Ramos (cell line): Measurements from ENCODE around the gene CHD2.
"Not testable (repeated sequence)": the region's sequence is repeated elsewhere in the genome, so short reads cannot be mapped to it uniquely, and the experiment has no call there.

Source experiments
- in situ Hi-C: fragments of 300-500 bp; cut with MboI; formaldehyde crosslinking; loops from one replicate; pipeline ENCODE4 v1.14.3; 2022; ENCODE audit warnings: low sequenced_read_pairs; ENCODE audit not compliant: unreplicated experiment

CHD2 gene

DNA sequence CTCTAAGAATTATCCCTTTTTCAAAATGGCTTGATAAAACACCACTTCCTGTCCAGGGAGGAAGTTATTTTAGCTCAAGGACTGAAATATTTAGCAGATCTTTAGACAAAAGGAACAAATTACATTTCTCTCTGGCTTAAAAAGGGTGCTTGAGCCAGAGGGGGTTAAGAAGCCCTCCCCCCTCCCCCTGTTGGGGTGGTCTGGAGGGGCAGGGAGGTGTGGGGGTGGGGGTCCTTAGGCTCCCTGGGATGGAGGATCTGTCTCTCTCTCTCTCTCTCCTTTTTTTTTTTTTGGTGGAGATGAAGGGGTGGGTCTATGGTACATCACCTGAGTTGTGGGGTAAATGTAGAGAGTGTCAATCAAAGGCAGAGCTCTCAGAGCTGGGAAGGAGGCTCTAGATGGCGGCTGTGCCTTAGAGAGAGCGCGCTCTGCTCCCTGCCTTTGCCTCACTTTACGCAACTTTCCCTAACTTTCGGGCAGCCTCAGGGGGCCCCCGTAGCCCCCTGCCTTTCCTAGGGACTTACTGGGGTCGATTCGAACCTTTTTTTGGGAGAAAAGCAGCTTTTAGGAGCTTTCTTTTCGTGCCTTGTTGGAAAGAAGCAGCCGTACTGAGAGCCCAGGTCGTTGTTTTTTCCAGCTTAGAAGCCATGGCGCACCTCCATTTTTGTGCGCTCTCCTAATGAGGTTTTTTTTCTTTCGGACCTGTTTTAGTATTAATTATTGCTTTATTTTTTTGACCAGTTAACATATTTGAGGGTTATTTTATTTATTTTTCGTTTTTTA lies at the start of gene CHD2:
TSS of gene CHD2 (plus strand) at position 377 of the 783 bp plus-strand sequence. CDS start 914 bp downstream, outside the sequence.
- in situ Hi-C loops, result no loop called here

DNA sequence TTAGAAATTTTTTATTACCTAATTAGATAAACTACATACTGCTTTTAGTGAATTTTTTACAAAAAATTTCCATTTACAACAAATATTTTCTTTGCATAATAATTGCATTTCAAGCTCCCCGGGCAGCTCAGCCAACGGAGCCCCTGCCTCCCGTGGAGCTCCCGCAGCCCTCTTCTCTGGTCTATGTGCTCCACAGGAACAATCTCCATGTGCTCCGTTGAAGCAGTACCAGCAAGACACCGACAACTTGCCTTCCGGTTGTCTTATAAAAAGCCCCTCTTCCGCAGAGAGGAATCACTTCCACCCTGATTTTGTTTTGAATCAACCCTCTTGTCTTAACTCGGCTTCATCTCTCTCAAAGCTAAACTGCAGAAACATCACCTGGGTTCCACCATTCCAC lies 46.9 kb upstream of the CHD2 start:
- in situ Hi-C loops, result no loop called here

DNA sequence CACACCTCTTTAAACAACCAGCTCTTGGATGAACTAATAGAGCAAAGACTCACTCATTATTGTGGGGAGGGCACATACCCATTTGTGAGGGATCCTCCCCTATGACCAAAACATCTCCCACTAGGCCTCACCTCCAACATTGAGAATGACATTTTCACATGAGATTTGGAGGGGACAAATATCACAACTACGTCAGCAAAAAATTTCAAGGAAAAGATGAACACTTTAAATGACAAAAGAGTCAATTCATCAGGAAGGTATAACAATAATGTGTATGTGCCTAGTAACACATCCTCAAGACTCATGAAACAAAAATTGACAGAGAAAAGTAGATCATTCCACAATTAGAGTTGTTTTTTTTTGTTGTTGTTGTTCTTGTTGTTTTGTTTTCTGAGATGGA lies 38.4 kb upstream of the CHD2 start:
- in situ Hi-C loops, result no loop called here

DNA sequence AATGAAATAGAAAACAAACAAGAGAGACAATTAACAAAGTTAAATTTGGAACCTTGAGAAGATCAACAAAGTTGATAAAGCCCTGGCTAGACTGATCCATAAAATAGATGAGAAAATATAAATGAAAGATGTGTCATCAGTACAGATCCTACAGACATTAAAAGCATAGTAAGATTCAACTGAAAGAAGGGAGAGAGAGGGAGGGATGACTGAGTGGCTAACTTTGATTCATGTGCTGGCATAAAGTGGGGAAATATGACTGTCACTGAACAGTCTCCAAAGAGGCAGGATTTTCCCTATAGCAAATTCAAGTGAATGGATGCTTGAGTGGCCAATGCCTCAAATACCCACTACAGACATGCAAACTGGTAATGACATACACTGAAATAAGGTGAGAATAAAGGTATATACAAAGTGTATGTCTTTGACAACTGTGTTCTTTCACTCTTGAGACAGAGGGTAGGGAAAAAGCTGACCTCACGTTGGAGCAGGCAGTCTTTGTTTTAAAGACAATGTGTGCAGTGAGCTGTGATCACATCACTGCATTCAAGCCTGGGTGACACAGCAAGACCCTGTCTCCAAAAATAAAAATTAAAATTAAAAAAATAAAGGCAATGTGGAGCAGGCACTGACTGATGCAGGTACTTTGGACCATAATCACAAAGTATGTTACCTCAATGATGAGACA lies 35.9 kb upstream of the CHD2 start:
- in situ Hi-C loops, result no loop called here

DNA sequence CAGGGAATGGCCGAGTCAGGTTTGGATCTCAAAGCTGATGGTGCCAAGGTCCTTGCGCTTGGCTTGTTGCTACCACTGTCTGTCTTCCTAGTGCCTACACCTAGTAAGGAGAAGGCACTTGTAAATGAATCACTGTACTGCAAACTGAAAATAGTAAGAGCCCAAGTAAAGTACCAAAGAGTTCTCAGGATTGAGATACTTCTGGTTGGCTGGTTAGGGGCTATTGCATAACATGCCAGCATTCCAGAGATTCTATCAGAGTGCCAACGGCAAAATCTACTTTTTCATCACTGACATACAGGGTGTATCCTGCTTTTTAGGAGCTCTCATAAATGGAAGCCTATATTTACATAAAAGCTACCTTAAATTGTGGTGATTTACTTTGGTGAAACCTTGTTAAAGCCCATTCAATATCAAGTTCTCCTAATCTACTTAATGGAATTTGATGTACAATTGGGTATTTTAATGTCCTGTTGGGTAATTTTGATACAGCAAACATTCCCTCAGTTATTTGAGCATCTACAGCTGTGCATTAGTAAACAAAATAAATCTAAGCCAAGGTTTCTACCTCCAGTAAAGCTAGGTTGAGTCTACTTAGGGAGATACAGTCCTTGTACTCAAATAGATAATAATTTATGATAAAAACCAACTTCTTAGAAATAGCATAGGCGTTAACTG lies 30.7 kb upstream of the CHD2 start:
- in situ Hi-C loops, result no loop called here

DNA sequence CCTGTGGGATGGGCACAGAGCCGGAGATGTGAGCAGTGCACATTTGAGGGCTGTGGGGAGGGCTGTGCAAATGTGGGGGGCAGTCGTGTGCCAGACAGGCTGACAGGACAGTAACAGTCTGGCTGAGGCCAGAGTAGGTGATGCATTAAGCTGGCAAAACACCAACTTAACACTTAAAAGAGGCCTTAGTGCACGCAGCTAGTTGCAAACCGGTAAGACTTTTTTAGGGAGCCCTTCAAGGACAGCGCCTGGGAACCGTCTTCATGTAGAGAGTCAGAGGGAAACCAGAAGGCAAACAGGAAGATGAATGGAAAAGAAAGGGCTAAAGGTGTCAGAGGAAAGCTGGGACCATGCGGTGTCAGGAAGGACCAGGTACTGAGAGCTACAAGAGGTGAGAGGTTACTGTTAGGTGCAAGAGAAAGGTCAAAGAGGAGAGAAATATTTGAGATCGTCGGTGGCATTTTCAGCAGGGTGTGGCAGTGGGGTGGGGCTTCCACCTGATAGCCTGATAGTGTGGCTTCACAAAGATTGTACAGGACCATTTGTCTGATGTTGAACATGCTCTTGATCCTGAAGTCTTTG lies 30.0 kb upstream of the CHD2 start:
- in situ Hi-C loops, result no loop called here

DNA sequence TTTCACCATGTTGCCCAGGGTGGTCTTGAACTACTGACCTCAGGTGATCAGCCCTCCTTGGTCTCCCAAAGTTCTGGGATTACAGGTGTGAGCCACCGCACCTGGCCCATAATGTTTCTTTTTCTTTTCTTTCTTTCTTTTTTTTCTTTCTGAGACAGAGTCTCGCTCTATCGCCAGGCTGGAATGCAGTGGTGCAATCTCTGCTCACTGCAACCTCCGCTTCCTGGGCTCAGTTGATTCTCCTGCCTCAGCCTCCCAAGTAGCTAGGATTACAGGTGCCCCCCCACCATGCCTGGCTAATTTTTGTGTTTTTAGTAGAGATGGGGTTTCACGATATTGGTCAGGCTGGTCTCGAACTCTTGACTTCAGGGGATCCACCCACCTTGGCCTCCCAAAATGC lies 27.2 kb upstream of the CHD2 start:
- in situ Hi-C loops, result not testable (repeated sequence)

DNA sequence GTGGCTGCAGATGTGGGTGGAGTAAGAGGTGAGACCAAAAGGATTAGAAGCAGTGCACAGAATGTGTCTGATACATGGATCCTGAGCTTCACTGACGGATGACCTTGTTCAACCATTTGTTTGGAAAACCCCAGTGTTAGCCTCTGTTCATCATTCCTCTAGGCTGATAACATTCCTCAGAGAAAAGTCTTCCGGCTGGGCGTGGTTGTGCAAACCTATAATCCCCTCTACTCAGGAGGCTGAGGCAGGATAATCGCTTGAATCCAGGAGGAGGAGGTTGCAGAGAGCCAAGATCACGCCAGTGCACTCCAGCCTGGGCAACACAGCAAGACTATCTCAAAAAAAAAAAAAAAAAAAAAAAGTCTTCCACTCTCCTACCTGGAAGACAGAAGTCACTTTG lies 23.1 kb upstream of the CHD2 start:
- in situ Hi-C loops, result no loop called here

DNA sequence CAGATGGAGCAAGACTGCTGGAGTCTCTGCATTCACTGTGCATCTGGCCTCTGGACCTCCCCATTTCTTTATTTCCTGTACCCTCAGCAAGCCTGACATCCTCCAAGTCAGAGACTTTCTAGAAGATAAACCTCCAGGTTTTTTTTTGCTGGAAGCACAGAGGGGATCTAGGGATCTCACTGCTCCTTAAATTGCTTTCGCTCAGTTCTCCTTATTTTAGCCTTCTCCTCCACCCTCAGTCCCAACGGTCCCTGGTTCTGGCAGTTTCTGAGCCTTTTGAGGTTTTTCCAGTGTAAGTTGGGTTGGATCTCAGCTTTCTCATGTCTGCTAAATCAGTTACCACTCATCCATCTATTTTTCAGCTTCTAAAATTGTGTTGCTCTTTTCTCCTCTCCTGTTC lies 22.7 kb upstream of the CHD2 start:
- in situ Hi-C loops, result no loop called here

DNA sequence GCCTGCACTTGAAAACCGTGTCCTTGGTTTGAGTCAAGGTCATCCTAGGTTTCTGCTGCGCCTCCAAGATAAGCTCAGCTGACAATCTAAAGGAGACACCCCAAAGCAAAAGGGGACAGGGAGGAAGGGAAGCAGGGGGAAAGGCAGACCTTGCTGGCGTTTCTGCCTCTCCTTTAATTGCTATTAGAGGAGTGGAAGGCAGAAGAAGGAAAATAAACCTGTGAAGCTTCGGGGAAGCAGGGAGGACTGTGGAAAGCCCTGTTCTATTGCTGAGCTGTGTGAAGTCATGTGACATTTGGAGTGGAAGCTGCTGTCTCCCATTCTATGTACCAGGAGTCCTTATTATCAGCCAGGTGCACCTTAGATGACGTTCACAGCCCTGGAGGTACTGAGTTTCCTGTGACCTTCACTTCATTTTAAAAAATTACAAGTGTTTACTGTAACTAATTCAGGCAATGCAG lies 21.5 kb upstream of the CHD2 start:
- in situ Hi-C loops, result no loop called here

DNA sequence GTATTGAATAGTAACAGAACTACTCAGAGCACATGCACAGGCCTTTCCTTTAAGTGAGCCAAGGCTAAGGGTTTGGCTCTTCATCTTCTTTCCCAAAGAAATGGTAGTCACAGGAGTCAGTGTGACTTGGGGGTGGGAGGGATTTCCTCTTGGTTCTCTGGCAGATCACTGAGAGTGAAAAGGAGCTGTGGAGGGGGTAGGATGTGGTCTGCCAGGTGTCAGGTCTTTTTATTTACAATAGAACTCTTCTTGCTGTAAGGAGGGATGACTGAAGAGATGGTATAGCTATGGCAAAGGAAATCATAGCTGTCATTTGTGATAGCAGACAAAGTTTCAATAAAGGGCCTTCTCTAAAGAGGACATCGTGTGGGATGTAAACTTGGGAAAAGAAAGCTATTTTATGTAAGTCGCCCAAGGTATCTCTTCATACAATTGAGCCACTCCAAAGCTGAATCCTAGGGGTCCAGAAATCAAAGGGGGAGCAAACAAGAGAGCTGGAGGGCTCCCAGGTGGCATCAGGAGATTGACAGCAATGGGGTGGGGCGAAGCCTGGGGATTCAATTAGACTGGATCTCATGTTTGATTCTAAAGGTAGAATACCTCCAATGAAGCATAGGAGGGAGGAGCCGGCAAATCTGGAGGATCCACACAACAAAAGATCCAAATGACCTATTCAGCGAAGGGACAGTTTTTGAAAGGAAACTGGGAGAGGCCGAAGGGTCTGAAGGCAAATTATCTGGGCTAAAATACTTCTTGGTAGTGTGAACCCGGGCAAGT lies 20.0 kb upstream of the CHD2 start:
- in situ Hi-C loops, result loop anchor here (10.0 kb wide), 1 partner anchor 65 kb away; no protein-coding TSS in a partner anchor

DNA sequence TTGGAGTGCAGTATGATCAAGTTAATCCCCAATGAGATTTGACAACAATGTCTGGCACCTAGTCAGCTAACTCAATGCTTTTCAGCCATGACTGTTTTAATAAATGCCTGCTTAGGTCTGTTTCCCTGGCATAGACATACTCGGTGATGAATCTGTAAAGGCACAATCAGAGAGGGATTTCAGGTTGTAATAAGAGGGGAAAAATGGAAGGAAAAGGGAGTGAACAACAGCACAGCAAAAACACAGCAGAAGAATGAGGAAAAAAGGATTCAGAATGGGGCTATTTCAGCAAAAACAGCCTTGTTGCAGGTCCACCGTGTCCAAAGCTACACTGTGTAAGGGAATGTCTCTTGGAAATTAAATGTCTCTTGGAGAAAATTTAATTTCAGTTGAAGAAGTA lies 19.3 kb upstream of the CHD2 start:
- in situ Hi-C loops, result loop anchor here (10.0 kb wide), 1 partner anchor 66 kb away; no protein-coding TSS in a partner anchor

DNA sequence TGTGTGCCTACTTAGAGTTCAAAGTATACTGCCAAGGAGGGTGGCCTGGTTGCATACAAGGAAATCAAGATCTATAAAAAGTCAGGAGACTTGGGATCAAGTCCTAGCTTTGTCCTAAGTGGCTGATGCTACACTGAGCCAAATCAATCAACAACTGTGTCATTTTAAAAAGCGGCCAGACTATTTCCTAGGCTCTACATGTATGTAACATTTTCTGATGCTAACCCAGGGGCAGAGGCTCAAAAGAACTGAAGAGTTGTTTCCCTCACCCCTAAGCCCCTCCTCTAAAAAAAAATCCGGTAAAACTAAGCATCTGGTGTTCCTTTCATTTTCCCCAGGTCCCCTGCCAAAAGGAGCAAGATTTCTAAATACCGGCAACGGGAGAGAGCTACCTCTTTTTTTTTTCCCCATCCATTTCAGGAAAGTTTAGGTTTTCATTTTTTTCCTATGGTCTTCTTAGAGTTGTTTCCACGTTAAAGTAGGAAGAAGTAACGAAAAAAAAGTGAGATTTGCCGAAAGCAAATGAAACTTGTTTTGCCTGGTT lies 18.8 kb upstream of the CHD2 start:
- in situ Hi-C loops, result loop anchor here (10.0 kb wide), 1 partner anchor 66 kb away; no protein-coding TSS in a partner anchor

DNA sequence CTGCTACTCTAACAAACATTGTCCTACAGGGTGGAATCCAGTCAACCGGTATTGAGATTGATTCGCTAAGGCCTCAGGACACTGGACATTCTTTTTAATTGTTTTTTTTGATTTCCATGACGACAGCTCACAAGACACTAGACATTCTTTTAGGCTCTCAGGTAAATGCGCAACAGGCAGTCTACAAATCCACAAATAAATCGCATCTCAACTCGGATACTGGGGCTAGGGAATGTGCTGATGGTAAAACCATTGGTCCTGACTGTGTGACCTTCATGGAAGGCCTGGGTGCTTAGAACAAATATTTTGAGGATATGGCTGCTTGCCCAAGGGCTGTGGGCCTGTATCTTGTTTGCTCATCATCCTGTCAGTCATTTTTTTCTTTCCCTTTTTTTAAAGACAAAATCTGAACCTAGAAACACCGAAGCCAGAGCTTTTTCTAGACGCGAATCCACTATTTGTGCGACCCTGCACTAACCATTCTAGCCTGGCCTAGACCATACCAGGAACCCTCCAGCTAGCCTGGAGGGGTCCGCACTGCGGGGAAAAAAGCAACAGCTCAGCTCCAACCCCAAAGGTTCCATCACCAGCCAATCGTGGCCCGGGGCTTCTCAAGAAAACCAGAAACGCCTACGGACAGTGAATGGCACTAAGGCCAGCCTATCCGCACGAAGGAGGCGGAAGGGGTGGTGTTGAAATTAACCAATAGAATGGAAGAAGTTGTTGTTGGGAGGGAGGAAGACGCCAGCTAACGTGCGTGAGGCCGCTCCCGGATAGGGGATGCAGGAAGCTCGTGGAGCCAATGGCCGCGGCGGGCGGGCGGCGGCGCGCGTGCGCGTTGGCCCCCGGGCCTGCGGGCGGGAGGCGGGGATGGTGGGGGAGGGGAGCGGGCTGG lies 18.1 kb upstream of the CHD2 start:
- in situ Hi-C loops, result loop anchor here (10.0 kb wide), 1 partner anchor 67 kb away; no protein-coding TSS in a partner anchor

DNA sequence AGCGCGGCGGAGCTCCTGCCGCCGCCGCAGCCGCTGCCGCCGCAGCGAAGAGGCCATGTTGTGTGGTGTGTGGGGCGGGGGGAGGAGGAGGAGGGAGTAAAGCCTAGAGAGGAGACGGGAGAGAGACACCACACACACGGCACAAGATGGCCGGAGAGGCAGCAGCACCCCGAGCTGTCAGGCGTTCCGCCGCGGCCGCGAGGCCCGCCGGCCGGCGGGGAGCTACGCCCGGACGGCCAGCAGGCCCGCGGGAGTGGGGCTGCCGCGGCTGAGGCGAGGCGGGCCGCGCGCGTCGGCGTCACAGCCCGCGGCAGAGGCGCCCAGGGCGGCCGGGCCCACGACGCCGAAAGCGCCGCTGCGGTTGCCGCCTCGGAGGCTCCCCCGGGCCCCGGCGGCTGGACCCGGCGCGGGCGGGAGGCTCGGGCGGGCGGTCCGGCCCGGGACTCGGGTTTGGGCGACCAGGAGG lies 17.4 kb upstream of the CHD2 start:
- in situ Hi-C loops, result loop anchor here (10.0 kb wide), 1 partner anchor 68 kb away; no protein-coding TSS in a partner anchor

DNA sequence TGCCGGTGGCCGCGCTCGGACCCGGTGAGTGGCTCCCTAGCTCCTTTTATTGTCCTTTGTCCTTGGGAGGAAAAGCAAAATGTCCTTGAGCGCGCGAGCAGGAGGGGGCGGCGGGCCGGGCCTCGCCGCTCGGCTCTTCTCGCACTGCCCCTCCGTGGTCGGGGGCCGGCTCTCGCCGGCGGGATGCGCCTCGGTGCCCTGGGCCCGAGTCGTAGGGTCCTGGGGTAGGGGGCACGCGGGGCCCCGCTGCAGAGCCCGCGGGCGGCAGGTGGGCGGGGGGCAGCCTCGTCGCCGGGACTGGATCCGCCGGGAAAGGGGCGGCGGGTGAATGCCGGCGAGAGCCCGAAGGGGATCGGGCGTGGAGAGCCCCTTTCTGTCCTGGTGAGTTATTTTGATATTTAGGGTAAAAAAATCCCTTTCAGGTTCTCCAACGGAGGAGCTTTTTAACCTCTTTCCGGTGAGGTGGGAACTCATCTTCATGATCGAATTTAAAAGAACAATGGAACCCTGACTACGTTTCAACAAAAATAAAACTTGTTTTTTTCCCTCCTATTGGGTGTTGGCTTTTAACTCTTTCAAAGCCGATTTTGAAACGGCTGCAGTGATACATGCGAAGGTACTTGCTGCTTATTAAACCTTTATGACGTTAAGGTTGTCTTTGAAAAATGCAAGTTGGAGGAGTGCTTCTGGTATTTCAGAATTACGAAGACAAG lies 16.8 kb upstream of the CHD2 start:
- in situ Hi-C loops, result loop anchor here (10.0 kb wide), 1 partner anchor 69 kb away; no protein-coding TSS in a partner anchor

DNA sequence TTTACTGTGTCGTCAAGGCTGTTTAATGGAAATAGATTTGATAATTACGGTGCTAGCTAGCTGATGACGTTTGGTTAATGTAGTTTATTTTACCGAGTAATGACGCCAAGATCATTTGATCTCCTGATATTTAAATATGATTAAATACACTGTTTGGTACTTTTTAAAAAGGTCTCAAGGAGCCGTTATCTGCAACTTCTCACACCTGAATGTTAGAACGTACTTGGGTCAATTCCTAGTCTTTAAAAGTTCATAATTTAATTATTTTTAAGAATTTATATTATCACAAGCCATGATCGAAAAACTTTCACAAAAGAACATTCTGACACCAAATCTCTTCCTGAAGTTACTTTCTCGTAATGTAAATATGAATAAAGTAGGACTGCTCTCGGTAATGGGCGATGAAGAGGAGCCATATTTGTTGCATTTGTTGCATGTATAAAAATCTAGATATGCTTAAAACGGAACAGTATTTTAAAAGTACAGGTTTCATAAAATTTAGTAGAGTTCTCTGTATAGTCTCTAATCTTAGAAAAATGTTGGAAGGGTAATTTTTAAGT lies 16.2 kb upstream of the CHD2 start:
- in situ Hi-C loops, result loop anchor here (10.0 kb wide), 1 partner anchor 69 kb away; no protein-coding TSS in a partner anchor
